ENCODE measurements around the gene IKZF2.

IKZF2 gene

DNA sequence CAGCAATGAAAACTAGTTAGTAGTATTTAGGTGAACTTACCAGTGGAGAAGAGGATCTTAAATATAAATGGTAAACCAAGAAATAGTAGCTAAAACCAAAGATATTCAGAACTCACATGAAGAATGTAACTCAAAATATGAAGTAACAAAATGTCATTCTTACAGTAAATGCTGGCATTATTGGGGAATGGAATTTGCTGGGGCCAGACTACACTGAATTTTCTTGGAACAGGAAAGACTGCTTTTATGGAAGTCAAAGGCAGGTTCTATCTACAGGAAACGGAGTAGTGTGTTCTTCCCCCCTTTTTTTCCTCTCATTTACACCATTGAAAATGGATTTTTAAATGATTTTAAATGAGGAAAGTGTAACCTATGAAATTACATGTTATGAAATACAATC lies 188.7 kb downstream of the IKZF2 start:
- no peak for DNase-seq (ENCODE audit: low read depth in 2 of 2, low spot score in 1 of 2)

DNA sequence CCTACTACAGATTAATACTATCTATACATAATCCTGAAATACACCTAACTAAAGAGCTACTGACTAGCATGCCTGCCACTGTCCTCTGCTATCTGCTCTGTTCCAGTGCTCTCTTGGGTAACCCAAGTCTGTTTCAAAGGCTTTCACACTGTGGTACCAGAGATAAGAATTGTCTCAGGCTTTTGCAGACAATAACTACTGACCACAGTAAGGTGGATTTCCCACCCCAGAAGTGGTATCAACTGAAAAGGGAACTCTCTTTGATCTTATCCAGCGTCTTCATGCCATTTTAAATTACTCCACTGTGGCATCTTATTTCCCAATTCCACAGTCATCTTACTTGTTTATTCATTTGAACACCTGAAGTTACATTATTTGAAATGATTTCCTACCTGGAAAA lies 190.2 kb downstream of the IKZF2 start:
- no peak for DNase-seq (ENCODE audit: low read depth in 2 of 2, low spot score in 1 of 2)

DNA sequence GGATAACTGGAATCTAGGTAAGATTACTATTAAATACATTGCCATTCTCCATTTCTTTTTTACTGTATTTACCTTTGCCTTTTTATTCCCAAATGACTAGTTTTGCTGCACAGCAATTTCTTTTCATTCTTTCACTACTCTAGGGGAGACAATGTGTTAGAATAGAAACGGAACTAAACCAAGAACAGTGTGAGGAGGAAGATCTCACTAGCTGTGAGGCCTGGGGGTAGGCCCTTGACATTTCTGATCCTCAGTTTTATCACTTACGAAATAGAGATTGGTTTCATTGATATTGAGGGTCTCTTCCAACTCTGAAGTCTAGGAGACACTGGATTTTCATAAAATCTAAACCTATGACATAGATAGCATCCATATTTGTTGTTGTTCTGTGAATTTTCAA lies 191.1 kb downstream of the IKZF2 start:
- DNase-seq (ENCODE audit: low read depth in 2 of 2, low spot score in 1 of 2): no peak

- no peak for DNase-seq (ENCODE audit: low read depth in 2 of 2, low spot score in 1 of 2)
Measured at GRCh38 chr2:212959471-212960117, 191.8 kb downstream of the IKZF2 start.

GRCh38 chr2:212958757-212959295 lies 192.6 kb downstream of the IKZF2 start:
- DNase-seq (ENCODE audit: low read depth in 2 of 2, low spot score in 1 of 2): no peak

- DNase-seq (ENCODE audit: low read depth in 2 of 2, low spot score in 1 of 2): no peak
Measured at GRCh38 chr2:212958133-212958532, 193.3 kb downstream of the IKZF2 start.

- DNase-seq (ENCODE audit: low read depth in 2 of 2, low spot score in 1 of 2): no peak
Measured at GRCh38 chr2:212957624-212958023, 193.8 kb downstream of the IKZF2 start.

DNA sequence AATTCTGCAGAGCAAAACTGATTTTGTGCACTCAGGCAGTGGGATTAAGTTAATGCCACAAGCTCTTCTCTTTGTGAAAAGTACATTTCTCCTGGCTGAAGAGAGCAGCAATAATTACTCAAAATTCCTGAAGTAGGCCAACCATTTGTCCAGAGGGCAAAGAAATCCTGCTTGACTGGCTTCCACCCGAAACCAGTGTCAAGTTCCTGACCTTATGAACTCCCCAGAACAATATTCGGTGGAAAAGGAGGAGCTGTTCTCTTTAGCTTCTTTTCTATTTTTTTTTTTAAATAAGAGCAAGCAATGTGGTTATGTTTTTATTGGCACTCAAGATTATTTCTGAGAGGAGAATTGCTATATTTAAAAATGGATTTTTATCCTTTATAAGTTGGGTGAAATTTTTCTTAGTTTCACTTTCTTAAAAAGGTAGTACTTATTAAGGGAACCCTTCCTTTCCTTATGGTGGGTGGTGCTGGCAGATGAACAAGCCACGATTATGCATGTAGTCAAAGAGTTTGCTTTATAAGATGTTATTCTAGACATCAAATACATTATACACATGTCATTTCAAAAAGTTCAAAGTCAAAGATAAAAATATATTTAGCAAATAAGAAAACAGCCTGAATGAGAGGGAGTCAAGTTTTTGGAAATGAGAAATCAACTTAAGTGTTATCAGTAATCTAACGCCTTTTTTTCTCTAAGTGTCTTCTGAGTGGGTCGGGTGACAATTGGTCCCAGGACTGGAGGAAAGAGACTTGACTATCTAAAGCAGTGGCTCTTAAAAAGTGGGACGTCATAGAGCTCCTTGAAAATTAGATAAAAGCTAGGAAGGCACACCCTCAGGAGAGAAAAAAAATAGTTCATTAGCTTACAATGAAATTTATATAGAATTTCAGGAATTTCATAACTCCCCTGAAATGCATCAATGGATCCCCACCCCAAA lies 194.5 kb downstream of the IKZF2 start:
- DNase-seq (ENCODE audit: low read depth in 2 of 2, low spot score in 1 of 2): no peak

DNA sequence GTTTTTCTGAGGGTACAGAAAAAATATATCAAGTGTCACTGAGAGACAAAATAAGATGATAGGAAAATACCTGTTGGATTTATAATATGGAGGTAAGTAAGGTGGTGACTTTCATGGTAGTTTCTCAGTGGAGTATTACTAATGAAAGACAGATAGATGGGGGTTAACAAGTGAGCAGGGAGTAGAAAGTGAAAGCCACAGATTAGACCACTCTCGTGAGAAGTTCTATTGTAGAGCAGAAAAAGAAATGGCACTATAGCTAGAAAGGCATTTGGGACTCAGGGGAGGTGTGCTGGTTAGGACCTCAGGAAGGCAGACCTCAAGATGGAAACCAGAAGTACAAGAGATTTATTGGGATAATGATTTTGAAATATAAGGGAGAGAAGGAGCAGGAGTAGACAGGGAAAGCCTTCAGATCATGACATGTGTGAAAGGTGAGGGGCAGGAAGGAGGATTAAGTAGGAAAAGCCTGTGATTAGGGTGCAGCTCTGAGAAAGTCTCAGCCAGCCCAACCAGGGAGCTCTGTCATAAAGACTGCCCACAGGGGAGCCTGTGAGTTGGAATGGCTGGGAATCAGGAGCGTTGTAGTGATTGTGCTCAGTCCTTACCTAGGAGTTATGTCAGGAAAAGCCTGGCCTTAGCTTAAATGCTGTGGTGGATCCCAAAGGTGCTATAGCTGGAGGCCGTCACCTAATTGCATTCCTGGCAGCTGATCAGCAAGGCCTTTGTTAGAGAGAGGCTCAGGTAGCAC lies 198.1 kb downstream of the IKZF2 start:
- DNase-seq (ENCODE audit: low read depth in 2 of 2, low spot score in 1 of 2): no peak

- no peak for DNase-seq (ENCODE audit: low read depth in 2 of 2, low spot score in 1 of 2)
Measured at GRCh38 chr2:212949786-212950185, 201.6 kb downstream of the IKZF2 start.
